Nephron (organoid): ENCODE measurements around the gene SYT2.

Source experiments
- H3K27ac Mint-ChIP-seq, 3 experiments: 2 replicates each; pipeline ENCODE4 v1.8.0; 2020; ENCODE audit warnings: mixed read lengths in 3 of 3, mild to moderate bottlenecking in 2 of 3, moderate library complexity in 1 of 3
- H3K27me3 Mint-ChIP-seq: 2 replicates; pipeline ENCODE4 v1.8.0; 2021; ENCODE audit warnings: low read depth, mild to moderate bottlenecking, moderate library complexity, mixed read lengths
- H3K36me3 Mint-ChIP-seq: 2 replicates; pipeline ENCODE4 v1.8.0; 2020; ENCODE audit warnings: low read depth, mixed read lengths
- H3K4me1 Mint-ChIP-seq: 2 replicates; pipeline ENCODE4 v1.8.0; 2020; ENCODE audit warnings: mixed read lengths
- H3K4me3 Mint-ChIP-seq, 3 experiments: 2 replicates each; pipeline ENCODE4 v1.8.0; 2020; ENCODE audit warnings: mild to moderate bottlenecking in 3 of 3, mixed read lengths in 3 of 3, moderate library complexity in 2 of 3
- H3K9me3 Mint-ChIP-seq: 2 replicates; pipeline ENCODE4 v1.8.0; 2020; ENCODE audit warnings: mixed read lengths
- CTCF ChIP-seq, 3 experiments: fragments of 200-600 bp; sonication (generic); IDR thresholded peaks; one replicate each; pipeline ENCODE4 v1.5.0; 2021; ENCODE audit warnings: antibody characterized with exemption in 3 of 3; ENCODE audit not compliant: unreplicated experiment in 3 of 3

The SYT2 gene

GRCh38 chr1:202709276-202710041, 795 bp downstream of the SYT2 start:
- Mint-ChIP-seq H3K36me3 (no peaks in the 10 kb centered on the region), H3K27ac (no peak overlapping the region), H3K9me3 (no peaks in the 10 kb centered on the region), H3K27me3 (peaks cover 79% of the 10 kb centered on the region), H3K4me3 (peak overlapping the region; percentile 79 to 85 (median 83)), H3K4me1 (peaks cover 26% of the 10 kb centered on the region)
- TF ChIP-seq CTCF (IDR thresholded peaks at IDR 0.05; ENCODE audit: unreplicated experiment in 3 of 3), result no peak

DNA sequence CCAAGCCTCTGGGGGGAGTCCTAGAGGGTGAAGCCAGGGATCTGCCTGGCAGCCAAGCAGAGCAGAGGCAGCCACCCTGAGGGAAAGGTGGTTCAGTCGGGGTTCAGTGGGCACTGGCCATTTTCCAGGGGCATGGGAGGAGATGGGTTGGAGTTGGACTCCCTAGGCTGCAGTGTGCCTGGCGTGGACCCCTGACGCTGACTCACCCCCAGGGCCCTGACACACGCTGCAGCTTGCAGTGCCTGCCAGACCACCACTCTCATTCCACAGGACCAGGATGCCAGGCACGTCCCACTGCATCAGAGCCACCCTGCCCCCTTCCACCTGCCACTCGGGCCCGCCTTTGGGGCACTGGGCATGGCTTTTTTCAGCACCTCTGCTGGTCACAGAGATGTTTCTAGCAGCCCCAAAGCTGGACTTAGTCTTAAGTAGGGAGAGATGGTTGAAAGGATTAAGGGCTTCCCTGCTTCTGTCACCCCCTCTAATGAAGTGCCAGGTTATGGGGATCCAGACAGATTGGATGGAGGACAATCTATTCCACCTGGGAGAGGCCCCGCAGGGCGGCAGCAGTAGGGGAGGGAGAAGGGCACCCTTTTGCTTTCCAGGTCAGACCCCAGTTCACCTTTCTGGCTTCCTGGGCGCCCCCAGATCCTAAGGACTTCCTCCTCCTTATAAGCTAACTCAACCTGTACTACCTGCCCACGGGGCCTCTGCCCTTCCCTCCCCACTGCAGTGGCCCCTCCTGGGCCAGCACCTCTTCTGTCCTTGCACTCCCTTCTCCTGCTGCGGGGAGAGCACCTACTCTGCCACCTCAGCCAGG, 1.6 kb downstream of the SYT2 start:
- Mint-ChIP-seq H3K27me3 (peaks cover 87% of the 10 kb centered on the region), H3K4me1 (peaks cover 26% of the 10 kb centered on the region), H3K4me3 (peak overlapping the region; percentile 79 to 85 (median 83)), H3K27ac (no peak overlapping the region), H3K9me3 (no peaks in the 10 kb centered on the region), H3K36me3 (no peaks in the 10 kb centered on the region)
- no peak for TF ChIP-seq CTCF (IDR thresholded peaks at IDR 0.05; ENCODE audit: unreplicated experiment in 3 of 3)

- peaks cover 12% of the 10 kb centered on the region for H3K4me1 Mint-ChIP-seq
- H3K9me3 Mint-ChIP-seq, result no peaks in the 10 kb centered on the region
These were observed 3.4 kb downstream of the SYT2 start for GRCh38 chr1:202706851-202707250.

DNA sequence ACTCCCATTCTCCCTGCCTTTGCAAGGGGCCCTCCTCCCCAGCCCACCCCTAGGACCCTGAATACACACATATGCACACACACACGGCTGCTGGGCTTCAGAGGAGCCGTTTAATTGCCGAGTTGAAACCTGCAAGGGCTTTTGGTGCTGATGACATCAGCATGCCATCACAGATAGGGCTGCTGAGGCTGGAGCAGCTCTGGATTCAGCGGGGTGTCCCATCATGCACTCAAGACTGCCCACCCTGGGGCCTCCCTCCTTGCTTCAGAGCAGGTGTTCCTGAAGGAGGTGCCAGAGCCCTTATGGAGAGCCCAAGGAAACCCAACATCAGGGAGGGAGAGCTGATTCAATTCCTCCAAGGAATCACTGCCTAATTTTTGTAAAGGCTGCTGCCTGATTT, 5.7 kb downstream of the SYT2 start:
- Mint-ChIP-seq H3K4me1 (no peaks in the 10 kb centered on the region), H3K9me3 (no peaks in the 10 kb centered on the region), H3K4me3 (no peak overlapping the region), H3K27me3 (peaks cover 67% of the 10 kb centered on the region), H3K27ac (no peak overlapping the region), H3K36me3 (no peaks in the 10 kb centered on the region)
- TF ChIP-seq CTCF (IDR thresholded peaks at IDR 0.05; ENCODE audit: unreplicated experiment in 3 of 3), result no peak

More at GRCh38 chr1:202706851-202707250, 3.4 kb downstream of the SYT2 start:
- no peak overlapping the region for H3K4me3 Mint-ChIP-seq
- H3K27me3 Mint-ChIP-seq, result peaks cover 80% of the 10 kb centered on the region
- no peak overlapping the region for H3K27ac Mint-ChIP-seq
- no peaks in the 10 kb centered on the region for H3K36me3 Mint-ChIP-seq
- no peak for TF ChIP-seq CTCF (IDR thresholded peaks at IDR 0.05; ENCODE audit: unreplicated experiment in 3 of 3)

DNA sequence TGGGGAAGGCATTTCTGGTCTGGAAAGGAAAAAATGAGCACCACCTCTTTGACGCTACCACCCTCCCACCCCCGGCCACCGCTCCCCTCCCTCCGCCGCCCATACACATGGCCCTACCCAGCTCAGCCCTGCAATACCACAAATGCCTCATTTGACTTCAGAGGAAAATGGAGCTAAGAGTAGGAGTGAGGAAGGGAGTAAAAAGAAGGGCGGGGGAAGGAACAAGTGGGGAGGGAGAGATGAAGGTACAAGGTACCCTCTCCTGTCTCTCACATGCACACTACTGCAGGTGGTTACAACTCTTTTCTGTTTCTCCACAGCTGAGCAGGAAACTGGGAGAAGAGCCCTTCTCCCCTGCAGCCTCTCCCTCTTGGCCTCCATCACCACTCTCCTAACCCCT, 7.1 kb downstream of the SYT2 start:
- H3K4me3 Mint-ChIP-seq, result no peak overlapping the region
- no peak for TF ChIP-seq CTCF (IDR thresholded peaks at IDR 0.05; ENCODE audit: unreplicated experiment in 3 of 3)
- H3K36me3 Mint-ChIP-seq, result no peaks in the 10 kb centered on the region
- H3K27ac Mint-ChIP-seq, result no peak overlapping the region
- peaks cover 55% of the 10 kb centered on the region for H3K27me3 Mint-ChIP-seq
- no peaks in the 10 kb centered on the region for H3K9me3 Mint-ChIP-seq
- H3K4me1 Mint-ChIP-seq, result no peaks in the 10 kb centered on the region
